Measurements from ENCODE around the gene KRTAP4-1.

GRCh38 chr17:41145261-41145660 lies 39.5 kb downstream of the KRTAP4-1 start:
- TF ChIP-seq CTCF (IDR thresholded peaks at IDR 0.05): no peak
- TF ChIP-seq EP300 (IDR thresholded peaks at IDR 0.05): no peak
- TF ChIP-seq POLR2A (IDR thresholded peaks at IDR 0.05): no peak

Measured in ovary (tissue), 3 donors.